ENCODE data around the gene ENTPD5. TPM values are rescaled to one million over a fixed set of nuclear protein-coding genes. Genes with fewer than 3 reads are reported as not detected.
"Not testable (repeated sequence)": the region's sequence is repeated elsewhere in the genome, so short reads cannot be mapped to it uniquely, and the experiment has no call there.

ENTPD5 gene
- total RNA-seq, 1 donor from 2014 or later: 22.2 TPM

DNA sequence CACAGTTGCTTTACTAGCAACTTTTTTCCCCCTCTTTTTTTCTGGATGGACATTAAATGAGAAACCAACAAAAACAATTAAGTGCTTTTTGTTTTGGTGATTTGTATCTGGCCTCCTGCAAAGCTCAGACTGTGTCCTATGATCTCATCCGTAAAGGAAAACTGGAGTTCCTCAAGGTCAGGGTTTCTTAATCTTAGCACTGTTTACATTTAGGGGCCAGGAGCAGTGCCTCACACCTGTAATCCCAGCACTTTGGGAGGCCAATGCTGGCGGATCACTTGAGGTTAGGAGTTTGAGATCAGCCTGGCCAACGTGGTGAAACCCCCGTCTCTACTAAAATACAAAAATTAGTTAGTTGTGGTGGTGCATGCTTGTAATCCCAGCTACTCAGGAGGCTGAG is 28.0 kb downstream of the ENTPD5 start:
- H3K4me1 Mint-ChIP-seq (ENCODE audit: unreplicated experiment): peaks cover 4% of the 10 kb centered on the region
- no peaks in the 10 kb centered on the region for H3K27me3 Mint-ChIP-seq
- TF ChIP-seq, protein P1, sequence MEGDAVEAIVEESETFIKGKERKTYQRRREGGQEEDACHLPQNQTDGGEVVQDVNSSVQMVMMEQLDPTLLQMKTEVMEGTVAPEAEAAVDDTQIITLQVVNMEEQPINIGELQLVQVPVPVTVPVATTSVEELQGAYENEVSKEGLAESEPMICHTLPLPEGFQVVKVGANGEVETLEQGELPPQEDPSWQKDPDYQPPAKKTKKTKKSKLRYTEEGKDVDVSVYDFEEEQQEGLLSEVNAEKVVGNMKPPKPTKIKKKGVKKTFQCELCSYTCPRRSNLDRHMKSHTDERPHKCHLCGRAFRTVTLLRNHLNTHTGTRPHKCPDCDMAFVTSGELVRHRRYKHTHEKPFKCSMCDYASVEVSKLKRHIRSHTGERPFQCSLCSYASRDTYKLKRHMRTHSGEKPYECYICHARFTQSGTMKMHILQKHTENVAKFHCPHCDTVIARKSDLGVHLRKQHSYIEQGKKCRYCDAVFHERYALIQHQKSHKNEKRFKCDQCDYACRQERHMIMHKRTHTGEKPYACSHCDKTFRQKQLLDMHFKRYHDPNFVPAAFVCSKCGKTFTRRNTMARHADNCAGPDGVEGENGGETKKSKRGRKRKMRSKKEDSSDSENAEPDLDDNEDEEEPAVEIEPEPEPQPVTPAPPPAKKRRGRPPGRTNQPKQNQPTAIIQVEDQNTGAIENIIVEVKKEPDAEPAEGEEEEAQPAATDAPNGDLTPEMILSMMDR (conservative IDR thresholded peaks at IDR 0.05): no peak
- no peak overlapping the region for H3K27ac Mint-ChIP-seq
- peaks cover 4% of the 10 kb centered on the region for H3K36me3 Mint-ChIP-seq
- no peak for DNase-seq (ENCODE audit: extremely low spot score, unreplicated experiment)
- H3K9me3 Mint-ChIP-seq: no peaks in the 10 kb centered on the region
- no peak overlapping the region for H3K4me3 Mint-ChIP-seq

DNA sequence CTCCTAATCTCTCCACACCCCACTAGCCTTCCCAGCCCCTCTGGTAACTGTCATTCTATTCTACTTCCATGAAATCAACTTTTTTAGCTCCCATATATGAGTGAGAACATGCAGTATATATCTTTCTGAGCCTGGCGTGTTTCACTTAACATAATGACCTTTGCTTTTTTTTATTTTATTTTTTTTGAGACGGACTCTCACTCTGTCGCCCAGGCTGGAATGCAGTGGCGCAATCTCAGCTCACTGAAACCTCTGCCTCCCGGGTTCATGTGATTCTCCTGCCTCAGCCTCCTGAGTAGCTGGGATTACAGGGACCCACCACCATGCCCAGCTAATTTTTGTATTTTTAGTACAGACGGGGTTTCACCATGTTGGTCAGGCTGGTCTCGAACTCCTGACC is 30.4 kb downstream of the ENTPD5 start:
- not testable (repeated sequence) for H3K4me3 Mint-ChIP-seq; DNase-seq (ENCODE audit: extremely low spot score, unreplicated experiment)
- H3K36me3 Mint-ChIP-seq: peaks cover 15% of the 10 kb centered on the region

DNA sequence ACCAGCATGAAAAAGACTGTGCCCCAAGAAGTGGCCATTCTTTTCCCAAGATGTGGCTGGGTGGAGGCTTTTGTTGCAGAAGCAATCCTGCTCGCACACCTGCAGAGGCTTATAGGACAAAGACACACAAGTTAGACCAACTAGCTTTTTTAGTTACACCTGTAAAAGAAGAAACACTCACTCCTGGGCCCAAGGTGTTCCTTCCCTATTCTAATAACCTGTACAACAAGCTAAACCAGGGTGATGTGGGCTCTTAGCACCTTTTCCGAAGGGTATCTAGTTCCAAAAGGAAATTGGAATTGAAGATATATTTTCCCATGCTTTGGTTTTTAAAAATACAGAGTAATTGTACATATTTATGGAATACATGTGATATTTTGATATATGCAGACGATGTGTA is 31.0 kb downstream of the ENTPD5 start:
- Mint-ChIP-seq H3K36me3 (peaks cover 15% of the 10 kb centered on the region), H3K4me1 (ENCODE audit: unreplicated experiment) (no peaks in the 10 kb centered on the region), H3K27me3 (no peaks in the 10 kb centered on the region), H3K4me3 (no peak overlapping the region), H3K9me3 (no peaks in the 10 kb centered on the region), H3K27ac (no peak overlapping the region)
- TF ChIP-seq, protein P1 (conservative IDR thresholded peaks at IDR 0.05): no peak
- no peak for DNase-seq (ENCODE audit: extremely low spot score, unreplicated experiment)

More for the DNA sequence above, 30.4 kb downstream of the ENTPD5 start:
- not testable (repeated sequence) for H3K4me1 Mint-ChIP-seq (ENCODE audit: unreplicated experiment); H3K27ac Mint-ChIP-seq; H3K9me3 Mint-ChIP-seq; H3K27me3 Mint-ChIP-seq

DNA sequence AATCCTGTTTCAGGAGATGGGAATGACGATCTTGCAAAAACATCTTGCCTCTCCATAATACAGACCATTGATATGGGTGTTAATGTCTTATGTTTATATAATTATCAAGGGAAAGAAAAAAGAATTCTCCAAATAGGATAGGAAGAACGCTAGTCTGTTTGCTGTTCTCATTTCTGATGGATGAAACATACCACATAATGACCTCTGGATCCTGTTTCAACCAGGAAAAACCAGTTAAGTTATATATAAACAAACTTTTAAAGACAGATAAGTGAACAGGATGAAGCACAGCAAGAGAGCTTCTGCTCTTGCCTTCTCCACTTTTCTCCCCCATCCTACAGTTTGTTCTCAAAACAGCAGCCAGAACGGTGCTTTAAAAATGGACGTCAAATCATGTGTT is 41.2 kb downstream of the ENTPD5 start:
- no peaks in the 10 kb centered on the region for H3K9me3 Mint-ChIP-seq
- no peak overlapping the region for H3K4me3 Mint-ChIP-seq
- TF ChIP-seq, protein P1 (conservative IDR thresholded peaks at IDR 0.05): no peak
- no peak for DNase-seq (ENCODE audit: extremely low spot score, unreplicated experiment)
- peaks cover 5% of the 10 kb centered on the region for H3K36me3 Mint-ChIP-seq
- no peak overlapping the region for H3K27ac Mint-ChIP-seq
- H3K4me1 Mint-ChIP-seq (ENCODE audit: unreplicated experiment): peaks cover 6% of the 10 kb centered on the region
- H3K27me3 Mint-ChIP-seq: no peaks in the 10 kb centered on the region

DNA sequence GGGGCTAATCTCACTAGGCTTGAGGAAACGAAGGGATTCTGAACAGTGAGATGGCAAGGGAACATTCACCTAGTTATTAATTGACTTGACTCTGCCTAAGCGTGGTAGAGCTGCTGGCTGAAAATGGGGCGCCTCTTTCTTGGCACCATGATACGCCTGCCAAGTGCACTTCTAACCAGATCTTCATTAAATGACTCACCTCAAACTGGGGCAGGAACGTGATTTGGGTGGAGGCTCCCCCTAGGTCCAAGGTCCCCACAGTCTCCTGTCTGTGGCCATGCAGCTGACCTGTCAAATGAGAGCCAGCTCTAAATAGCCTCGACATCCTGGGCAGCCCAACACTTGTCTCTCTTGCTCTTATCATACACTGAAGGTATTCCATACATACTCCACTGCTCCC is 43.0 kb downstream of the ENTPD5 start:
- peaks cover 6% of the 10 kb centered on the region for H3K4me1 Mint-ChIP-seq (ENCODE audit: unreplicated experiment)
- TF ChIP-seq, protein P1 (conservative IDR thresholded peaks at IDR 0.05): no peak
- no peaks in the 10 kb centered on the region for H3K27me3 Mint-ChIP-seq
- no peaks in the 10 kb centered on the region for H3K9me3 Mint-ChIP-seq
- H3K36me3 Mint-ChIP-seq: peaks cover 10% of the 10 kb centered on the region
- DNase-seq (ENCODE audit: extremely low spot score, unreplicated experiment): no peak
- no peak overlapping the region for H3K4me3 Mint-ChIP-seq
- H3K27ac Mint-ChIP-seq: no peak overlapping the region

DNA sequence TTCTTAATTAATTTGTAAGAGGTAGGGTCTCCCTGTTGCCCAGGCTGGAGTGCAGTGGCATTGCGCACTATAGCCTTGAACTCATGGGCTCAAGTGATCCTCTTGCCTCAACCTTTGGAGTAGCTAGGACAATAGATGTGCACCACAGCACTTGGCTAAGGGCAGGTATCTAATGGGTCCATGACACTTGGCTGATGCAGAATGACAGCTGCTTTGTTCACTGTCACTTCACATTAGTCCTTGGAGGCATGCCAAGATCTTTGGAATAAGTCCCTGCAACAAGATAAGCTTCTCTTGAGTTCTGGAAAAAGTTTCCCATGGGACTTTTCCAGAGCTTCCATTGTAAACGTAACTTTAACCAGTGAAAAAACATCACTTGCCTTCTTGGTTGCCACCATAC is 45.6 kb downstream of the ENTPD5 start:
- no peaks in the 10 kb centered on the region for H3K4me1 Mint-ChIP-seq (ENCODE audit: unreplicated experiment)
- H3K27me3 Mint-ChIP-seq: no peaks in the 10 kb centered on the region
- no peaks in the 10 kb centered on the region for H3K9me3 Mint-ChIP-seq
- no peak overlapping the region for H3K27ac Mint-ChIP-seq
- peaks cover 11% of the 10 kb centered on the region for H3K36me3 Mint-ChIP-seq
- DNase-seq (ENCODE audit: extremely low spot score, unreplicated experiment): no peak
- no peak overlapping the region for H3K4me3 Mint-ChIP-seq
- TF ChIP-seq, protein P1 (conservative IDR thresholded peaks at IDR 0.05): no peak

Data from type B pancreatic cell (in vitro differentiated cells).